ENCODE results near the gene SIGLEC8.
"Not testable (repeated sequence)": the region's sequence is repeated elsewhere in the genome, so short reads cannot be mapped to it uniquely, and the experiment has no call there.

SIGLEC8 gene

DNA sequence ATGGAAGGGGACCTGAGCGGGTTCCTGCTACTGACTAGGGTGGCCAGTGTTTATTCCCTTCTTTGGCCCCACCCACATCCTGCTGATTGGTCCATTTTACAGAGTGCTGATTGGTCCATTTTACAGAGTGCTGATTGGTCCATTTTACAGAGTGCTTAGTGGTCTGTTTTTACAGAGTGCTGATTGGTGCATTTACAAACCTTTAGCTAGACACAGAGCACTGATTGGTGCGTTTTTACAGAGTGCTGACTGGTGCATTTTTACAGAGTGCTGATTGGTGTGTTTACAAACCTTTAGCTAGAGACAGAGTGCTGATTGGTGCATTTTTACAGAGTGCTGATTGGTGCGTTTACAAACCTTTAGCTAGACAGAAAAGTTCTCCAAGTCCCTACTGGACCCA is 10.7 kb downstream of the SIGLEC8 start:
- DNase-seq (ENCODE audit: low read depth) = not testable (repeated sequence)

DNA sequence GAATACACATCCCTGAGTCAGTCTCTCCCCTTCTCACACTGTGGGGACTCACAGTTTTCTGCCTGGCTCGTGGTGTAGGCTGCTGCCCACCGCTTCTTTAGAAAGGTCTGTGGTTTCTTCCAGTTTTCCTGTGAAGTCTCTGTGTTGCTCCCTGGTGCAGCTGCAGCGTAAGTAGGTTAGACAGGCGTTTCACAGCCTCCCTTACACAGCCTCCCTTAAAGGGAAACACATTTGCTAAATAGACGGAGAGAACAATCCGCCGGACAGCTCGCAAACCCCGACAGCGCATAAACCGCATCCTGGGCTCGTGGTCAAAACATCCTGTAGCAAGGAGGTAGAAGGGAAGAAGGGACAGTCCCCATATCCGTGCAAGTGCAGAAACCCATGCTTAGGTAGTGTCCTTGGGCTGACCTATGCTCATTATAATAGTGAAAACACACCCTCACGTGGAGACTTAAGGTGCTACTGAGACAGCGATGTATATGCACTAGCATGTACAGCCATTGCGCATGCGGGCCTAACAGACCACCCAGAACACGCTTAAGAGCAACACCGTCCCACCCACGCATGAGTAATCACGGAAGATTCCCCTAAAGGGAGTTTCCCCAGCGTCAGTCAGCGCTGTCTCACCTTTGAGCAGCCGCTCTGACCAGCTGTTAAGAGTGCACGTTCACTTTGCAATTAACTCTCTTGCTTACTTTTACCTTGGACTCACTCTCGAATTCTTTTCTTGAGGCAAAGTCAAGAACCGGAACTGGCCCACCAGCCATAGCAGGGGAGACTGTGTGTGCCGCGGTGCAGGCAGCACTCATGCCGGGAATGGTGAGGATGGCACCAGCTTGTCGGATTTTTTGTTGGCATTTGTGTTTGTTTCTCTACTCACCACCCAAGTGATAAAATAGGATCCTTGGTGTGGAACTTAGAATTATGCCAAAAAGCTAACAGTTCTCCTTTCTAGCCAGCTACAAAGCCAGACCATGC is 16.6 kb downstream of the SIGLEC8 start:
- no peak for DNase-seq (ENCODE audit: low read depth)

DNA sequence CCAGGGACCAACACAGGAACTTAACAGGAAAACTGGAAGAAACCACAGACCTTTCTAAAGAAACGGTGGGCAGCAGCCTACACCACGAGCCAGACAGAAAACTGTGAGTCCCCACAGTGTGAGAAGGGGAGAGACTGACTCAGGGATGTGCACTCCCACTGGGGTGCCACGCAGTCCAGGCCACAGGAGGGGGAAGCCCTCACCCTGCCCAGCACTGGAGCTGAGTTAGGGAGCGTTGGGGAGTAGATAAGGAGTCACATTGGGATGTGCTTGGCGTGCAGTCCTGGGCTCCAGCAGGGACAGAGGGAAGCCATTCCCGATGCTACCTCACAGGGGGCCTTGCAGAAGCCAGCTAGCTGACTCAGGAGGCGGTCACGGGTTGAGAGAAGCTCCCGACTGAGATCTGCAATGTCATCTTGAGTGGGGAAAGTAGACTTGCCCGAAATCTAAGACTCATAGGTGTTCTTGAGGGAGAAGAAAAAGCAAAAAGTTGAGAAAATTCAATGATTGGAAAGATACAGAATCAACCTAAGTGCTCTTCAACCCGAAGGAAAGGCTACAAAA is 17.3 kb downstream of the SIGLEC8 start:
- DNase-seq (ENCODE audit: low read depth) = no peak

DNA sequence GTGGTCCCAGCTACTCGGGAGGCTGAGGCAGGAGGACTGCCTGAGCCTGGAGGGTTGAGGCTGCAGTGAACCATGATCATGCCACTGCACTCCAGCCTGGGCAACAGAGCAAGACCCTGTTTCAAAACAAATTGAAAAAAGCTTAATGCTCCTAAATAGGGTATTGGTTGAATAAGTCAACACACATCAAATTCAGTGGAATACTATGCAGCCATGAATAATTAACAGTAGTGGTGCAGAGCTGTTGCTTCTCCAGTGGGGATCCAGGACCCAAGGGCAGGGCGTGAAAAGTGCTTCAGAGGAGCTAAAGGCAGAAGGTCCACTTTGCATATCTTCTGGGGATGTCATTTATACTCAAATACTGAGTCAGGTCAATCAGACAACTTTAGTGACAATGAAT is 18.2 kb downstream of the SIGLEC8 start:
- DNase-seq (ENCODE audit: low read depth) = no peak

DNA sequence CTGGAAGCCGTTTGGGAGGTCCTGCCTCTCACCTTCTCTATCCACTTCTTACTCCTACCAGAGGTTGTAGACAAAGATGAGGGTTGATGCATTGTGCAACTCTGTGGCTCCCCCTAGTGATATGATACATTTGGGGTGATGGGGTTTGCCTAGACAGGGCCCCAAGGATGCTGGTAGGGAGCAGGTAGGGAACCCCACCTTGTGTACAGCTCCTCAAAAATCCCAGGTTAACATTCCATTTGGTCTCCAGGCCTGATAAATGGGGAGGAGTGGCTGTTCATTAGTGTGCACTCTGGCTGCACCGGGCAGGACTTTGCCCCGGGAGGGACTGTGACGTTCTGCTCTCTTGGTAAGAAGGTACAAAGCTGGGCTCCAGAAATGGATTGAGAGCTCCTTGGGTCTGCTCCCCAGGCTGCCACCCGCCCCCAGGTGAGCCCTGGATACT is 19.2 kb downstream of the SIGLEC8 start:
- DNase-seq (ENCODE audit: low read depth) = no peak

DNA sequence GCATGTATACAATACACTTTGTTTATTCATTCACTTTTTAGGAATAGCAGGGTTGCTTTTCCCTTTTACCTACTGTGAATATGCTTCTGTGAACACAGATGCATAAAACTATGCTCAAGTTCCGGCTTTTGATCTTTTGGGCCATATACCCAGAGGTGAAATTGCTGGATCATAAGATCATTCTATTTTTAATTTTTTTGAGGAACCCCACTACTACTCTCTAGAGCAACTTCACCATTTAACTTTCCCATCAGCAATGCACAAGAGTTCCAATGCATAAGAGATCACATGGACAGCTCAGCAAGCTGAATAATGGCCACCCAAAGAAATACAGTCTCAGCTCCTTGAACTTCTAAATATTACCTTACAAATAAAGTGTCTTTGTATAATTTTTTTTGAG is 23.8 kb downstream of the SIGLEC8 start:
- DNase-seq (ENCODE audit: low read depth) = no peak

DNA sequence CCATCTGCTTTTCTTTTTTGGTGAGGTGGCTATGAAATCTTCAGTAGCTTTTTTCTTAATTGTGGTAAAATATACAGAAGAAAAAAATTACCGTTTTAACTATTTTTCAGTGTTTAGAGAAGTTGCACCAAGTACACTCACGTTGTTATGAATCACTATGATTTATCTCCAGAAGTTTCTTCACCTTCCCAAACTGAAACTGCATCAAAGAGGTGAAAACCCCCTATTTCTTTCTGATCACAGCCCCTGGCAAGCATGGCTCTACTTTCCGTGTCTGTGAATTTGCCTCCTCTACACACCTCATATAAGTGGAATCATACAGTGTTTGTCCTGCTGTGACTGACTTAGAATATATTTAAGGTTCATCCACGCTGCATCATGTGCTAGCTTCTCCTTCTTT is 25.2 kb downstream of the SIGLEC8 start:
- no peak for DNase-seq (ENCODE audit: low read depth)

DNA sequence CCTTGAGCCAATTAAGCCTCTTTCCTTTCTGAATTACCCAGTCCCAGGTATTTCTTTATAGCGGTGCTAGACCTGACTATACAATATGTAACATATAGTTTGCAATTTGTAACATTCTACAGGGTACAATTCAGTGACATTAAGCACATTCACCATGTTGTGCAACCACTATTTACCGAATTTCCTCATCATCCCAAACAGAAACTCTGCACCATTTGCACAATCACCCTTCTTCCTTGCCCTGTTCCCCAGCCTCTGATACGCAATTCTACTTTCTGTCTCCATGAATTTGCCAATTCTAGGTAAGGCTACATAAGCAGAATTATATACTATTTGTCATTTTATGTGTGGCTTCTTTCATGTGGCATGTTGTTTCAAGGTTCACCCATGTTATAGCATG is 27.1 kb downstream of the SIGLEC8 start:
- no peak for DNase-seq (ENCODE audit: low read depth)

DNA sequence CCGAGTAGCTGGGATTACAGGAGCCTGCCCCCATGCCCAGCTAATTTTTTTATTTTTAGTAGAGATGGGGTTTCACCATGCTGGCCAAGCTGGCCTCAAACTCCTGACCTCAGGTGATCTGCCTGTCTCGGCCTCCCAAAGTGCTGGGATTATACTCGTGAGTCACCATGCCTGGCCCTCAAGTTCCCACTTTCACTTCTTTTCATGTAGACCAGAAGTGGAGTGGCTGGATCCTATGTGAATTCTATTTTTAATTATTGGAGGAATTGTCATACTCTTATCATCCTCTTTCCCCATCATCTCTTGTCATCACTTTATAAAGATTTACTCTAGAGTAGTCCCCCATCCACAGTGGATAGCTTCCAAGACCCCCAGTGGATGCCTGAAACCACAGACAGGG is 28.0 kb downstream of the SIGLEC8 start:
- no peak for DNase-seq (ENCODE audit: low read depth)

DNA sequence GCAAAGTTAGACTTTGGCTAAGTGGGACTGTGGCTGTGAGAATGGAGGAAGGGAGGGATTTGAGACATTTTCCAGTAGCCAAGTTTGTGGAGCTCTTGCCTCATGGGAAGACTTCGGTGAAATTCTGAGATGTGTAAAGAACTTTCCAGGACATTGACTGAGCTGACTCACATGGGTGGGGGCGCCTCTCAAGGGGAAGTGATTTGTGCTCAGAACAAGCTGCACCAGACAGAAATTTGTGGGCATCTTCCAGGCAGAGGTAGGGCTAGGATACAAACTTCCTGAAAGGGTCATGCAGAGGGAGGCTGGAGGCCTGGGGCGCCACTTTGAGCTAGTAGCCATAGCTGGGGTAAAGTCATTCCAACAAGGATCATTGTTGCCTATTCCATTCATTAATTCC is 31.1 kb downstream of the SIGLEC8 start:
- DNase-seq (ENCODE audit: low read depth) = no peak

DNA sequence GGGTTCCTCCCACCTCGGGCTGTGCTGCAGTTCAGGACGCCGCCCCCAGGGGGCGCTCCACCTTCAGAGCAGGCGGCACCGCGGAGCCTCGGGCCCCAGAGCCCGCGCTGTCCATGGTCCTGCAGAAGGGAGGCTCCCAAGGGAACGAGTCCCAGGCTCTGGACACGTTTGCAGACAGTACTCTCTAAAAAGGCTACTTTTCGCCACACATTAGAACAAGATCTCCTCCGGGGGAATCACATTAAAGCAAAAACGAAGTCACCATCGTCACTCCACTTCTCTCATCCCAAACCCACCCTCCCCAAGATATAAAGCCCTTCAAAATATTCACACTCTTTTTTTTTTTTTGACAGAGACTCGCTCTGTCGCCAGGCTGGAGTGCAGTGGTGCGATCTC is 36.2 kb downstream of the SIGLEC8 start:
- no peak for DNase-seq (ENCODE audit: low read depth)

DNA sequence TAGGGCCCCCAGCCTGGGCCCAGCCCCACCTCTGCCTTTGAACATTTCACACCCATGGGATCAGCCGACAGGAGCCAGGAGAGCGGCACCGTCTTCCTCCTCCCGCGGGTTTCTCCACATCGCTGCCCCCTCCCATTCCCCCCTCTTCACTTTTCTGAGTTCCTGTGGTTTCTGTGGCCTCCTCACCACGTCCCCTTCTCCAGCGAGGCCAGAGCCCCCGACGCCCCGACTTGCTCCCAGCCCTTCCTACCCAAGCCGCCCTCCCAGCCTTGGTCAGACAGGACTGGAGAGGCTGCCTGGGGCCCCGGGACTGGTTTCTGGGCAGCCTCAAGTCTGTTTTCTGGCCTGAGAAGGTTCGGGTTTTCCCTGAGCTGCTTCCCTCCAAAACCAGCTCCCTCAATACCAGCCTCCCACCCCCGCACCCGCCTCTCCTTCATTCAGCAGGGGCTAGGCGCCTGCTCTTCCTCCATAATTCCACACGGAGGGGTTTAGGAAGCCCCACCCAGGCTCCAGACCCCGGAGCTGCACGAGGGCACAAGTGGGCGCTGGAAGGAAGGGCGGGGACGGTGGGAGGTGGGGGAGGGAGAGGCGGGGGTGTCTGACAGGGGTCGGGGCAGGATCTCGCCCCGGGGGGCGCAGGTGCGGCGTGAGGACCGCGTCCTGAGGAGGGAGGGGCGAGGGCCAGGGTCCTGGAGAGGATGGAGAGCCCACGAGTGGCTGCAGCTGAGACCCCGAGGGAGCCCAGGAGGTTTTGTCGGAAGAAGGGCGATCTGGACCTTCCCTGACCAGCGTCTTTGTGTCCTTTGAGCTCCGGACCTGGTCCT is 36.8 kb downstream of the SIGLEC8 start:
- no peak for DNase-seq (ENCODE audit: low read depth)

DNA sequence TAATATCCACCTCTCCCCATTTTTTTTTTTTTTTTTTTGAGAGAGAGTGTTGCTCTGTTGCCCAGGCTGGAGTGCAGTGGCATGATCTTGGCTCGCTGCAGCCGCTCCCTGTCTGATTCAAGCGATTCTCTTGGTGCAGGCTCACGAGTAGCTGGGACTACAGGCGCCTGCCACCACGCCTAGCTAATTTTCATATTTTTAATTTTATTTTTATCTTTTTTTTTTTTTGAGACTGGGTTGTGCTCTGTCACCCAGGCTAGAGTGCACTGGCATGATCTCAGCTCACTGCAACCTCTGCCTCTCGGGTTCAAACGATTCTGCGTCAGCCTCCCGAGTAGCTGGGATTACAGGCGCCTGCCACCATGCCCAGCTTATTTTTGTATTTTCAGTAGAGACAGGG is 37.7 kb downstream of the SIGLEC8 start:
- not testable (repeated sequence) for DNase-seq (ENCODE audit: low read depth)

DNA sequence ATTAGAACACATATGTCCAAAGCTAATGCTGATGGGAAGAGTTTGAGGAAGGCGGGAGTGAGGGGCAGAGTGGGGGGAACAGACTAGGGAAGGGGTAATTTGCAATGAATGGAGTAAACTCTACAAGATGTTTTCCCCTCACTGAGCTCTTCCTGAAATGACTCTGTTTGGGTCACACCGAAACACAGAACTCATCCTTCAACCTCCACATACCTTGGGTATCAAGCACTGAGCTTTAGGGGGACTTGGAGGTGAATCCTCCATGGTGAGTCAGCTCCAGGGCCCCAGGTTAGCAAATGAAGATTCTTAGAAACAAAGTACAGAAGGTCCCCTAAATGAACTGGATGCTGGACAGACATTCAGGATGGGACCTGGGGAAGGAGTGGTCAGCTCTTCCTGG is 39.5 kb downstream of the SIGLEC8 start:
- no peak for DNase-seq (ENCODE audit: low read depth)

DNA sequence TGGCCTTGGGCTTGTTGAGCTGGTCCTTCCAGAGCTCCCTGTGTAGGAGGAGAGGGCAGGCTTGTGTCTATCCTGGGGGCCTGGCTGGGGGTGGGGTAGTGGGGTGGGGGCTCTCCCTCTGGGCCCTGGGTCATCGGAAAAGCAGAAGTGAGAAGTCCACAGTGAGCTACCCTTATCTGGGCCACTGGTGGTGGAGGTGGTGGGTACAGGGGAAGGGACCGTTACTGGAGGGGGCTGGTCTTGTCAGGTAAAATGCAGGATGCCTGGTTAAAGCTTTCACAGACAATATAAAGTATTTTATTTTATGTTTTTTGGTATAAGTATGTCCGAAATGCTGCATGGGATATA is 40.5 kb downstream of the SIGLEC8 start:
- DNase-seq (ENCODE audit: low read depth) = no peak

DNA sequence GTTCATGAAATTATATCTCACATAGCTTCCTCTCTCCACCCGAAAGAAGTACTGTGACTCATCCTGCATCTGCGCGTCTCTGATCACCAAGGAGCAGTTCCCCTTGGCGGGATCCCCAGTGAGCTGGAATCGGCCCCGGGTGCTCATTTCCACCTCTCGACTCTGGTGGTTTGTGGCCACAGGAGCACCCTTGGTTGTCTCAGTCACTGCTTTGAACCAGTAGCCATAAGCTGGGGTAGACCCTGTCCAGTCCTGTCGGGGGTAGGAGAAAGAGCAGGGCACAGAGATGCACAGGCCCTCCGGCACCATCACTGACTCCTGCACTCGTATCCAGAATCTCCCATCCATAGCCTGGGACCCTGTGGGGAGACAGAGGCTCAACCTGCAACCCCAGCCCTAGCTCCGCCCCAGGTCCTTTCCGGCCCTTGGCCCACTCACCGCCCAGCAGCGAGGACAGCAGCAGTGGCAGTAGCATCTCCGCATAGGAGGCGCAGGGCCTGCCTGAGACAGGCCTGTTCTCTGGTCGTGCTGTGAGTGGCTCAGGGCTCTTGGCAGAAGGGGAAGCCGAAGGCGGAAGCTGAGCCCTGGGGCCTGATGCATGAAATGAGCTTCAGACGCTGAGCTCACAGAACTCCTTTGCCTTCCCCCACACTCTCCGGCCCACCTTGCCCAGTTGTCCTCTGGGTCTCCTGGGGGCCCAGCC is 41.0 kb downstream of the SIGLEC8 start, which contains the start of gene SIGLEC10:
SIGLEC10 (minus strand) TSS at position 536 of the 703 bp plus-strand sequence; CDS start at position 475, 61 bp downstream.
- DNase-seq (ENCODE audit: low read depth) = no peak

DNA sequence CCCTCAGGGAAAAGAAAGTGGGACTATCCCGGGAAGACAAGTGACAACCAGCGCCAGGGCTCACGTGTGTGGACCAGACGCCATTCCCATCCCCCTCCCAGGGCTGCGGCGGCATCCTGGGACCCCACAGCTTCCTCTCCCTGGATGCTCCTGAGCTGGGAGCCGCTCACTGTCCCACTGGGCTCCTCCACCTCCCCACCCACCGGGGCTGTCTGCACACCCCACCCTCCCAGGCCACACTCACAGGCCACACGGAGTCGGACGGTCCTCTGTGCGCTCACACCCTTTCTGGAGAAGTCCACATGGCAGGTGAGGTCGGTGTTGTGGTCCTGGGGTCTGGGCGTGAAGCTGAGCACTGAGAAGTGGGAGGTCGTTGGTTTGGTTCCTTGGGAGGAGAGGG is 41.8 kb downstream of the SIGLEC8 start:
- not testable (repeated sequence) for DNase-seq (ENCODE audit: low read depth)

DNA sequence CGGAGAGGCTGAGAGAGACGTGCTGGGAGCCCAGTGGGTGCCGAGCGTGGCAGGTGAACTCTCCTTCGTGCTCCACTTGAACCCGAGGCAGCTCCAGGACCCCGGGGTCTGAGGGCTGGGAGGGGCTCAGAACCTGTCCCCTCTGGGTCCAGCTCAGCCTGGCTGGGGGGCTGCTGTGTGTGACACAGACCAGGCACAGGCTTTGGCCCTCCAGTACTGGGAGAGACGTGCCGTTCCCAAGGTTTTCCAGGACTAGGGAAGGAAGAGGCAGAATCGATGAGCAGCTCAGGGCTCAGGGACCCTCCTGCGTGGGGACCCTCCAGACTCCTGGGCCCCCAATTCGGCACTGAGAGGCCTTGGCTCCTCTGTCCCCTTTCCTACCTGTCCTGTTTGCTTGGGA is 43.1 kb downstream of the SIGLEC8 start:
- DNase-seq (ENCODE audit: low read depth) = no peak

DNA sequence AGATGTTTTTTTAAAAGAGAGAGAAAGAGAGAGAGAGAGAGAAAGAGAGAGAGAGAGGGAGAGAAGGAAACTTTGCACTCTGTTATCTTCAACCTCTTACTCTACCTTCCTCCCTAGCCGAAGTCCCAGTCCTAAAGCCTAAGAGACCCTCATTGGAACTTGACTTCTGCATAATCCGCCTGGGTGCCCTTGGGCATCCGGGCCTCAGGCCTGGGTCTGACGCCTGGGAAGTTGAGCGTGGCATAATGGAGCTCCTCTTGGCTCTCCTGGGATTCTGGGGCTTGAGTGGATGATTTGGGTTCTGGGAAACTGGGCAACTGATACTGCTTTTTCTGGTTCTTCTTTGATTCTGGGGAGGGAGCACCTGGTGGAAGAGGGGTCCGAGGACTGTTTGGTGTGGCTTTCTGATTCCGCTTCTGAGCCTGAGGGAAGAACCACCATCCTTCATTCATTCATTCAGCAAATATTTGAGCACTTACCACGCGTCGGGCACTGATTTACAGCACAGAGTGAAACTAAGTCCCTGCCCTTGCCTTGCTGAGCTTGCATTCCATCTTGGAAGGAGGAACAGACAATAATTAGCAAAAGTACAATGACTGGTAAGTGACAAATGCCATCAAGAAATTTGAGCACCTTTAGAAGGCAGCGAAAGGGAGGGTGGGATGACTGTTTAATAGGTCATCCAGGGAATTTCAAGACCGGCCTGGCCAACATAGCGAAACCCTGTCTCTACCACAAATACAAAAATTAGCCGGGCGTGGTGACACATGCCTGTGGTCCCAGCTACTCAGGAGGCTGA is 47.1 kb downstream of the SIGLEC8 start:
- no peak for DNase-seq (ENCODE audit: low read depth)

DNA sequence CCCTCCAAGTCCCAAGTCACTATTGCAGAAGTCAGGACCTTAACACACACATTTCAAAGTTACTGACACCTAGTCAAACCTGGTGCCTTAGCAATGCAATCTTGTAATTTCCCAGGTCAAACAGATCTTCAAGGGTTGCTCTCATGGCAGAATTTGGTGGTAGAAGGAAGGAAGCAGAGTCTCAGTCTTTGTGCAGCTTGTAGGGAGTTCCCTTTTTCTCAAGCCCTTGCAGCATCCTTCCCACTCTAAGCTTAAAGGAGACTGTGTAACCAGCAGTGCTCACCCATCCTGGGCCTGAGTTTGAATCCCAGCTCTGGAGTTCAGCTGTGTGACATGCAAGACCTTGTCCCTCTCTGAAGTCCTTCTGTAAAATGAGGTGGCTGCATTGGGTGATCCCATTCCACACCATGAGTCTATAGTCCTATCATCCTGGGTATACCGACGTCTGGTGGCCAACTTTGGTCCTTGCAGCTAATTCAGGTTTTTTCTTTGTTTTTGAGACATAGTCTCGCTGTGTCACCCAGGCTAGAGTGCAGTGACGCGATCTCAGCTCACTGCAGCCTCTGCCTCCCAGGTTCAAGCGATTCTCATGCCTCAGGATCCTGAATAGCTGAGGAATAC is 50.6 kb downstream of the SIGLEC8 start:
- DNase-seq (ENCODE audit: low read depth) = no peak

DNA sequence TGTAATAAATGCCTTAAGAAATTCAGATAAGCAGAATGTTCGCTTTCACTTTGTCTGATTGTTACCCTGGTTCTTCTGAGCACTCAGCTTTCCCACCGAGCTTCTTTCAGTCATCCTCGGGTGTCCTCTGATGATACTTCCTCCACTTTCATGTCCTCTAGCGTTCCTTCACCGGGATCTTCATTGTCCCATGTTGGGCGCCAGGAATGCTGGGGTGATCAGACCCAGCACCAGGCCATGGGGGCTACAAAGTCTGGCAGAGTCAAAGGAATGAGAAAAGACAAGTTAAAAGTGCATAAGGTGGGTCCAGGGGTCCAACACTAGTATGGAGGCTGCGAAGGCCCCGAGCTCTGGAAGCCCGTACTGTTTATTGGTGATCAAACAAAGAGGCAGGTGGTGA is 56.1 kb downstream of the SIGLEC8 start:
- DNase-seq (ENCODE audit: low read depth) = no peak

Data from HS-27A (cell line).